Right kidney (tissue), 1 donor: ENCODE data around the gene SPOPL.
"Not testable (repeated sequence)": the region's sequence is repeated elsewhere in the genome, so short reads cannot be mapped to it uniquely, and the experiment has no call there.

ENCODE experiments used
- DNase-seq: peaks from one replicate; pipeline ENCODE4 v3.0.0-alpha.2; 2016

SPOPL gene

DNA sequence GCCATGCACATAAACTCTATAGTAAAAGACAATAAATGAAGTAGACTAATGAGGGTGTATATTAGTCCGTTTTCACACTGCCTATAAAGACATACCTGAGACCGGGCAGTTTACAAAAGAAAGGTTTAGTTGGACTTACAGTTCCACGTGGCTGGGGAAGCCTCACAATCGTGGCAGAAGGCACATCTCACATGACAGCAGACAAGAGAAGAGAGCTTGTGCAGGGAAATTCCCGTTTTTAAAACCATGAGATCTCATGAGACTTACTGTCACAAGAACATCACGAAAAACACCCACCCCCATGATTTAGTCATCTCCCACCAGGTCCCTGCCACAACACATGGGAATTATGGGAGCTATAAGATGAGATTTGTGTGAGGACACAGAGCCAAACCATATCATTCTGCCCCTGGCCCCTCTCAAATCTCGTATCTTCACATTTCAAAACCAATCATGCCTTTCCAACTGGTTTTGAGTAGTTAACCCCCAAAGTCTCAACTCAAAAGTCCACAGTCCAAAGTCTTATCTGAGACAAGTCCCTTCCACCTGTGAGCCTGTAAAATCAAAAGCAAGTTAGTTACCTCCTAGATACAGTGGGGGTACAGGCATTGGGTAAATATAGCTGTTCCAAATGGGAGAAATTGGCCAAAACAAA, 21.6 kb downstream of the SPOPL start:
- DNase-seq: not testable (repeated sequence)

DNA sequence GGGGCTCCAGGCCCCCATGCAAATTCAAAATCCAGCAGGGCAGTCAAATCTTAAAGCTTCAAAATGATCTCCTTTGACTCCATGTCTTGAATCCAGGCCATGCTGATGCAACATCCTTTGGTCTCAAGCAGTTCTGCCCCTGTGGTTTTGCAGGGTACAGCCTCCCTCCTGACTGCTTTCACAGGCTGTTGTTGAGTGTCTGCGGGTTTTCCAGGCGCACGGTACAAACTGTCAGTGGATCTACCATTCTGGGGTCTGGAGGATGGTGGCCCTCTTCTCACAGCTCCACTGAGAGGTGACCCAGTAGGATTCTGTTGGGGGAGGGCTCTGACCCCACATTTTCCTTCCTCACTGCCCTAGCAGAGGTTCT, 22.1 kb downstream of the SPOPL start:
- not testable (repeated sequence) for DNase-seq

DNA sequence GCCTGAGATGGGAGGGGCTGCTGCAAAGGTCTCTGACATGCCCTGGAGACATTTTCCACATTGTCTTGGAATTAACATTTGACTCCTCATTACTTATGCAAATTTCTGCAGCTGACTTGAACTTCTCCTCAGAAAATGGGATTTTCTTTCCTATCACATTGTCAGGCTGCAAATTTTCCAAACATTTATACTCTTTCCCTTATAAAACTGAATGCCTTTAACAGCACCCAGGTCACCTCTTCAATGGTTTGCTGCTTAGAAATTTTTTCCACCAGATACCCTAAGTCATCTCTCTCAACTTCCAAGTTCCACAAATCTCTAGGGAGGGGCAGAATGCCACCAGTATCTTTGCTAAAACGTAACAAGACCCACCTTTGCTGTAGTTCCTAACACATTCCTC, 22.8 kb downstream of the SPOPL start:
- not testable (repeated sequence) for DNase-seq

DNA sequence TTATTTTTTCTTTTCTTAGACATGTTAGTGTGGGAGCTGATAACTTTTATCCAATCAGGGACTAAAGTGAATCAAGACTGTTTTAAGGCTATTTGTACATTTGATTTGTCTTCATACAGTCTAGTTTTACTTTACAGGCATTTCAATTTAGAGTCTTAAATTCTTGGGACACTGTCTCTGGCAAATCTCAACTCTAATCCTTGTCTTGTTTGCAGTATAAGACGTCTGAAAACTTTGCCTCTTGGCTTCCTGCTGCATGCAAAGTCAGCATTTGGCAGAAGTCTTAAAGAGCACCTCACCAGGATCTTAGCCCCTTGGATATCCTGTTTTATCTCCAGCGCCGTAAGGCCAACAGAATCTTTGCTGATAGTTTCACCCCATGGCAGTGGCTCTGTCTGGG, 30.3 kb downstream of the SPOPL start:
- DNase-seq: no peak

DNA sequence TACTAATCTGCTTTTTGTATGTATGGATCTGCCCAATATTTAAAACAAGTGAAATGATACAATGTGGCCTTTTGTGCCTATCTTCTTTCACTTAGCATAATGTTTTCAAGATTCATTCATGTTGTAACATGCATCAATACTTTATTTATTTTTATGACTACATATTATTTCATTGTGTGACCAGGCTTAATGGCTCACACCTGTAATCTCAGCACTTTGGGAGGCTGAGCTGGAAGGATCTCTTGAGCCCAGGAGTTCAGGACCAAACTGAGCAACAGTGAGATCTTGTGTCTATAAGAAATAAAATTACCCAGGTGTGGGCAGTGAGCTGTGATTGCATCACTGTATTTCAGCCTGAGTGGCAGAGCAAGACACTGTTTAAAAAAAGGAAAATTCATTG, 33.2 kb downstream of the SPOPL start:
- no peak for DNase-seq

DNA sequence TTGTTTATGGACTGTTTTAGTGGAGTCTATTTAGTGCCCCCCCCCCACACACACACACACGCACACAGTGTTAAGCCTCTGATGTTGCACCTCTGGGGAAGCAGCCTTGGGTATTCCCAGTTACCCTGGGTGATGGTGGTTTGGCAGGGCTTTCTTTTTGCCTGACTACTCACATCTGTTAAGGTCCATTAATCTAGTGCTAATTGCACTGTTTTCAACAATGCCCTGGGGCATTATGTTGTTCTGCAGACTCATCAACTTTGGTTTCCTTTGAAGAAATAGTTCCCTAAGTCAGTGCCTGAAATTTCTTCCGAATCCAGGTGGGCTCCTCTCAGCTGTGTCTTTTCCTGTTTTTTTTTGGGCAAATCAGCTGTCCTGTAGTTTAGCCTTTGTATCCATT, 34.7 kb downstream of the SPOPL start:
- no peak for DNase-seq

DNA sequence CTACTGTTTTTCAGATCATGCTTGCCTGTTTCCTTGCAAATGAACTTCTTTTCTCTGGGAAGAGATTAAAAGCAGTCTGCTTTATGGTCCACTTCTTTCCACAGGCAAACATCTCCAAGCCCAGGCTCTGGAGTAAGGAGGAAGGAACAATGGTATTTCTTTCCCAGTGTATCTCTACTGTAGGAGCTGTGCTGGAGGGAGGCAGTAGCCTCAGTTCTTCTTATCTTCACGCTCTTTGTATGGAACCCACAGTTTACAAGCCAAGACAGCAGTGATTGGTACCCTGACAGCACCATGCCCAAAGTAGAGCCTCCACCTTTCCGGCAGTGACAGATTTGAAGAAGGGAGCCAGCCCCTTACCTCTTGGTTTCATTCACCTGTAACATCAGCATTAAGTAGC, 35.2 kb downstream of the SPOPL start:
- no peak for DNase-seq

DNA sequence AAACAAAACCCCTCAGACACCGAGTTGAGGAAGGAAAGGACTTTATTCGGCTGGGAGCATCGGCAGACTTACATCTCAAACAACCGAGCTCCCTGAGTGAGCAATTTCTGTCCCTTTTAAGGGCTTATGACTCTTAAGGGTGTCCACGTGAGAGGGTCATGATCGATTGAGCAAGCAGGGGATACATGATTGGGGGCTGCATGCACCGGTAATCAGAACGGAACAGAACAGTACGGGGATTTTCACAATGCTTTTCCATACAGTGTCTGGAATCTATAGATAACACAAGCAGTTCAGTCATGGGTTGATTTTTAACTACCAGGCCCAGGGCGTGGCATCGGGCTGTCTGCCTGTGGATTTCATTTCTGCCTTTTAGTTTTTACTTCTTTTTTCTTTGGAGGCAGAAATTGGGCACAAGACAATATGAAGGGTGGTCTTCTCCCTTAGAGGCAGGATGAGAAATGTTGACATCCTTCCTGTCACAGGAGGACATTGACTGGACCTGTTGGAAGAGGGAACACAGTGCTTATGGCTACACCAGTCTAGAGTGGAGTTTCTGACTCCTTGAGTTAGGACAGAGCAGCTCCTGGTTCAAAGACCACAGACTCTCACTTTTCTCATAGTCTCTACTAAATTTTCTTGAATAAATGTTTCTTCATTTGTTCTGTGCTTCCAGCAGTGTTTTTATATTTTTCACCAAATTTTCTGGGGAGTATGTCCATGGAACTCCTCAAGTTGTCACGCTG, 35.8 kb downstream of the SPOPL start:
- DNase-seq: no peak

DNA sequence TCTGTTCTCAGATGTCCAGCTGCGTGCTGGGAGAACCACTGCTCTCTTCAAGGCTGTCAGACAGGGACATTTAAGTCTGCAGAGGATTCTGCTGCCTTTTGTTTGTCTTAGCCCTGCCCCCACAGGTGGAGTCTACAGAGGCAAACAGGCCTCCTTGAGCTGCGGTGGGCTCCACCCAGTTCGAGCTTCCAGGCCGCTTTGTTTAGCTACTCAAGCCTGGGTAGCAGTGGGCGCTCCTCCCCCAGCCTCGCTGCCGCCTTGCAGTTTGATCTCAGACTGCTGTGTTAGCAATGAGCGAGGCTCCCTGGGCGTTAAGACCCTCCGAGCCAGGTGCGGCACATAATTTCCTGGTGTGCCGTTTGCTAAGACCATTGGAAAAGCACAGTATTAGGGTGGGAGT, 42.6 kb downstream of the SPOPL start:
- DNase-seq: not testable (repeated sequence)

DNA sequence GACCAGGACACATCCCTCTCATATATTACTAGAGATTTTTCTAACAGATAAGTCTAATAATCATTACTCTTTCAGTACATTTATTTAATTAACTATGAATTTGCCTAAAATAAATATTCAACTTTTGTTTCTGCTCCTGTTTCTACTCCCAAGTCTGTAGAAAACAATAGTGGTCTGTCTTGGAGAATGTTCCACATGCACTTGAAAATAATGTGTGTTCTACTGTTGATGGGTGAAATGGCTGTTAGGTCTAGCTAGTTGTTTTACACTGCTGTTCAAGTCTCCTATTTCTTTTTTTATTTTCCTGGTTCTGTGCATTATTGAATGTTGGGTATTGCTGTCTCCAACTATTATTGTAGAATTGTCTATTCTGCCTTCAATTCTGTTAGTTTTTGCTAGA, 47.2 kb downstream of the SPOPL start:
- no peak for DNase-seq

DNA sequence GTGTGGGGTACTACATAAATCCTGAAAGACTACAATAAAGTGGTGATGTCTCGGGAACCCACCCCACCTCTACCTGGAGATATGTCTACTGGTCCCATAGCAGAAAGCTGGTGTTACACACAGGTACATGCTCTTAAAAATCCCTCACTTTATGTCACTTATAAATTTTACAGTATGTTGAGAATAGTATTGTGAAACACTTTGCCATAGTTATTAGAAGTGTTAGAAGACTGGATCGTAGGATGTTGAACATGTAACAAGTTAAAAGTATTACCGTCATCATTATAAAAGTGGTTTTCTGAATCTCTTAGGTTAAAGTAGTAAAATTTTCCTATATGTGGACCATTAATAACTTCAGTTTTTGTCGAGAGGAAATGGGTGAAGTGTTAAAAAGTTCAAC, 48.6 kb downstream of the SPOPL start:
- no peak for DNase-seq

DNA sequence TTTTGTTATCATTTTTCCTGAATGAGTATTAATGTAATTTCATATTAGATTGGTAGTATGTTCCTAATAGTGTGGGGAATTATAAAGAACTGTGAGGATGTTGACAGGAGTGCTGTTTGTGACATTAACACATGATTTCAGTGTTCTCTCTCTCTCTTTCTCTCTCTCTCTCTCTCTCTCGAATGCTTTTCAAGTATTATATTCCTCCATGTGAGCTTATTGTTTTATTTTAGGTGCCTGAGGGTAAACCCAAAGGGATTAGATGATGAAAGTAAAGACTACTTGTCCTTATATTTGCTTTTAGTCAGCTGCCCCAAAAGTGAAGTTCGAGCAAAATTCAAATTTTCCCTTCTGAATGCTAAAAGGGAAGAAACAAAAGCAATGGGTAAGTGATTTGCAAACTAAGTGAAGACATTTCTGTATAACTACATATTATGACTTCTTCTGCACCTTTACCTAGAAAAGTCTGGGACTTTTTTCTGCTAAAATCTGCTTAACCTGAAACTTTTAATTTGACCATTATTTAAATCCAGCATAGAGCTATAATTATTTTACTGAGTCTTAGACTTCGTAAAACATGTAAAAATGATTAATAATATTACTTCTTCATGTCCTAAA, 49.2 kb downstream of the SPOPL start:
- no peak for DNase-seq

DNA sequence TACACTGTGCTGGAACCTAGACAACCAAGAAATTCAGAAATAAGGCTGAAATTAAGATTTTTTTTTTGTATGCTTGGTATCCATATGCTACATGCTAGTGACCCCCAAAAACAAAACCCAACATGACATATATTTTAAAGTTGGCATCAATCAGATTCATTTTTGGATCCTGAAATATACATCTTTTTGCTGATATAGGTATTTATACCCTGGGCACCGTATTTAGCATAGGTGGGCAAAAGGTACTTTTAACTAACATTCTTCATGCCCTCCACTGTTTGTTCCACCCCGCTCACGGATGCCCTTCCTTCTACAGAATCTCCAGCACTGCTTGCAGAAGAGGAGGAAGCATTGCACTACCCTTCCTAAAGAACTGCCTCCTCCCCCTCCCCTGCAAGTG, 52.6 kb downstream of the SPOPL start:
- no peak for DNase-seq

DNA sequence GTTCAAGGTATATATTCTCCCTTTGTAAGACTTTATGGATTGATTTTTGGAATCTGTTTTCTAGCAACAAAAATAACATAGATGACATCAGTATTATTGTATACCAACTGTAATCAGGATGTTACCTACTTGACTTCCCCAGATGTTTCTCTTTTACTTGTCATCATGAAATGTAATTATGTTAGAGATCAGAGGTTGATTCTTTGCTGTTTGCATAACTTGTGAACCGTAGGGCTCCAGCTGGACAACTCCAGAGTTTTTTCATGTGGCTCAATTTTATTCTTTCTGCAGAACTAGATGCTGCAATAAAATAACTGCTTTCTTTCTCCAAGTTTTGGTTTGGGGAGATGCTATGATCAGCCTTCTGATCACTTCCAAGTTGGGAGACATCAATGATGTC, 58.1 kb downstream of the SPOPL start:
- DNase-seq: no peak

DNA sequence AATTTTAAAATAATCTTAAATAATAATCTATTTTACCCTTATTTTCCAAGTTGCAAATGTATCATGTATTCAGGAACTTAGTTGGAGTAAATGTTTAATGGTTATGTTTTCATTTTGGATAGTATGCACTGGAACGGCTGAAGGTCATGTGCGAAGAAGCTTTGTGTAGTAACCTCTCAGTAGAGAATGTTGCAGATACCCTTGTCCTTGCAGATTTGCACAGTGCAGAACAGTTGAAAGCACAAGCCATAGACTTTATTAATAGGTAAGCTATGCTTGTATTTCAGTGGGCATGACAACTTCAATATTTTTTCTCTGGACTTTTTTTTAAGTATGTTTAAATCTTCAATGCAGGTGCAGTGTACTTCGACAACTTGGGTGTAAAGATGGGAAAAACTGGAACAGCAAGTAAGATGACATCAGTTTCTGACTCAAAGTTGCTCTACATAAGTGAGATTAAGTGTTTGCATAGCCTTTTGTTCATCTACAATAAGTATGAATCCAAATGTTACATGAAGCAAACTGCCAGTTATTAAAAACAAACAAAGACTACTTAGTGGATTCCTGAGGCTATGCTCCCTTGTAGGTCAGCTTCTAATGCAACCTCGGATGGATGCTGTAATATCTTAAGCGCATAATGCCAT, 63.1 kb downstream of the SPOPL start:
- DNase-seq: no peak

DNA sequence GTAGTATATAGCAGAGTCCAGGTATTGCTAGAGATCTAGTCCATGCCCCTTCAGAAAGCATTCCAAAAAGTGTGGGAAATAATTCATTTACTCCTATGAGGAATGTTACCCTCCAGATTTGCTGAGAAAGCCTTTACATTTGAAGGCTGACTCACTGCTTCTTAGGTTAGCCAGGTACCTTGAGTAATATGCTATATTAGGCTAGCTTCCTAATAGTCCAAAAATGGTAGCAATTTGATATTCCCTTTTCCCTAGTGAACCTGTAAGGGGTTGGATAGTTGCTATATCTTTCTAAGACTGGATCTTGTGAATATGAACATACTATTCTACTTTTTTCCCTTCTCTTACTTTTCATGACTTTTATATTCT, 63.6 kb downstream of the SPOPL start:
- no peak for DNase-seq

DNA sequence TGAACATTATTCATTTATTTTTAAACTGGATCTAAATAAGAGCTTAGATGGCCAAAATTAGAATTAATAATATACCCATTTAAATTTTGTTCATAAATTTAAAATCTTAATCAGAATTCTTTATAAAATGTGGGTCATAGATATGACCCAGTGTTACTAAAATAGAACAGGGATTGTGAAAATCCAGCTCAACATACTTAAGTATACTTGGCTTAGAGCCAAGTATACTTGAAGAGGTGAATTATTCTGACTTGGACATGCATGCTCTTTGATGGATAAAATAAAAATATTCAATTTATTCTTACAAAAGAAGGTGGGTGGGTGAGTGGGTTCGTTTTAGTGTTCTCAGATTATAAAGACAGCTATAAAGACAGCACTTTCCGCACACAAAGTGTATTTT, 70.7 kb downstream of the SPOPL start:
- no peak for DNase-seq

DNA sequence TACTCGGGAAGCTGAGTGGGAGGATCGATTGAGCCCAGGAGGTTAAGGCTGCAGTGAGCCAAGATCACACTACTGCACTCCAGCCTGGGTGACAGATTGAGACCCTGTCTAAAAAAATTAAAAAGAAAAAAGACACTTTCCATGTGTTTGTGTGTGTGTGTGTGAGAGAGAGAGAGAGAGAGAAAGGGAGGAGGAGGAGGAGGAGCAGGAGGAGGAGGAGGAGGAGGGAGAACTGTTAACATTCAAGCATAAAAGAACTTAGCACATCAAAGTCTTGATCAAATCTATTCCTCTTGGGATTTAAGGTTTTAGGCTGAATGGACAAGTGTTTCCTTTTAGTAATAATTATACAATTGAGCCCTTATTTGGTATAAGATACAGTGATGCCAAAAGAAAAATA, 75.5 kb downstream of the SPOPL start:
- no peak for DNase-seq

DNA sequence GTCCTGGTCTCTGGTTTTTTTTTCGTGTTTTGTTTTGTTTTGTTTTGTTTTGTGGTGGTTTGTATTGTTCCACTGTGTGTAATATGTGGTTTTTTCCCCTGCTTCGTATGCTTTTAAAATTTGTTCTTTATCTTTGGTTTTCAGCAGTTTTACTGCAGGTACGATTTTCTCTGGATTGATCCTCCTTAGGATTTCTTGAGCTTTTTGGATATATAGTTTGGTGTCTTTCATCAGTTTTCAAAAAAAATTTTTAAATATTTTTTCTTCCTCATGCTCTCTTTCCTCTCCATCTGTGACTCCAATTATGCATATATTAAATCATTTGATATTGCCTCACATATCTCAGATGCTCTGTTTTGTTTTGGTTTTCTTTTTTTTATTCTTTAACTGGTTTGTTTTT, 78.0 kb downstream of the SPOPL start:
- no peak for DNase-seq

DNA sequence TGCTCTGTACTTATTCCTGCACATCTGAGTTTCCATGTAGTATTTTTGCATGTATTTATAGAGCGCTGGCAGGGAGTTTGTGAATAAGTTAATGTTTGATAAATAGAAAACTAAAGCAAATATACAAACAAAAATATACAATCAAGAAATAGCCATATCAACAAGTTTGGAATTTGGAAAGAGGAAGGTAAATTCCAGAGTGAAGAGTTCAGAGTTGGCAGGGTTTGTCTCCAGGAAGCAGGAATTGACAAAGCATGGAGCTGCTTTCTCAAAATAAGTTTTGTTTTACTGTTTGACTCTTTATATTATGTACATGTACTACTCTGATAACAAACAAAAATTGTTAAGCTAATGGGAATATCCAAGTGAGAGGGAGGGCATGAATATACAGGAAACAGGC, 80.3 kb downstream of the SPOPL start:
- no peak for DNase-seq

DNA sequence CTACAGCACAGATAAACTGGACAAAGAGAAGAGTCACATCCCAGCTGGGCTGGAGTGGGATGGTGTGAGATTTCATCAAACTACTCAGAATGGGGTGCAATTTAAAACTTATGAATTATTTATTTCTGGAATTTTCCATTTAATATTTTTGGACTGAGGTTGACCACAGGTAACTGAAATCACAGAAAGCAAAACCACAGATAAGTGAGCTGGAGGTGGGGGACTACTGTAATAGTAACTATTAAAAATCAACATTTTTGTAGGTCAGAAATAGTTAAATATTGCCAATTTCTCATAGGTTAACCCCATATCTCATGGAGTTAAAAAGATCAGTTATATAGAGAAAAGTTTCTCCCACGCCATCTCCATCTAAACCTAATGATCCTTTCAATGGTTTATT, 88.1 kb downstream of the SPOPL start:
- DNase-seq: no peak

DNA sequence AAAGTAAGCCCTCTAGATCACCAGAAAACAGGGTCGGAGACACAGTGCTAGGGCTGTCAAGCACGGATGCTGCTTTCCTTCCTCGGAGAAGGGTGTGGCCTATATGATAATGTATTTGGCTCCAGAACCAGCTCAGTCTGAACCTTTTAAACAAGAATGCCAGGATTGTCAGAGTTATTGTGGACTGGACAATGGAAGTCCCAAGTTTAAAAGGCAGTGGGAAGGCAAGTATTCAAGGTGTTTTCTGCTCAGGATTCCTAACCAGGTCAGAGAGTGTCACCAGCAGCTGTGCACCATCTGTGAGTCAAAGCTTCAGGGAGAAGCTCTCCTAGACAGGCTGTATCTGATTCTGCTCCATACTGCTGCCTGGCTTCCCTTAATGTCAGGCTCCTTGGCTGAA, 94.8 kb downstream of the SPOPL start:
- no peak for DNase-seq

DNA sequence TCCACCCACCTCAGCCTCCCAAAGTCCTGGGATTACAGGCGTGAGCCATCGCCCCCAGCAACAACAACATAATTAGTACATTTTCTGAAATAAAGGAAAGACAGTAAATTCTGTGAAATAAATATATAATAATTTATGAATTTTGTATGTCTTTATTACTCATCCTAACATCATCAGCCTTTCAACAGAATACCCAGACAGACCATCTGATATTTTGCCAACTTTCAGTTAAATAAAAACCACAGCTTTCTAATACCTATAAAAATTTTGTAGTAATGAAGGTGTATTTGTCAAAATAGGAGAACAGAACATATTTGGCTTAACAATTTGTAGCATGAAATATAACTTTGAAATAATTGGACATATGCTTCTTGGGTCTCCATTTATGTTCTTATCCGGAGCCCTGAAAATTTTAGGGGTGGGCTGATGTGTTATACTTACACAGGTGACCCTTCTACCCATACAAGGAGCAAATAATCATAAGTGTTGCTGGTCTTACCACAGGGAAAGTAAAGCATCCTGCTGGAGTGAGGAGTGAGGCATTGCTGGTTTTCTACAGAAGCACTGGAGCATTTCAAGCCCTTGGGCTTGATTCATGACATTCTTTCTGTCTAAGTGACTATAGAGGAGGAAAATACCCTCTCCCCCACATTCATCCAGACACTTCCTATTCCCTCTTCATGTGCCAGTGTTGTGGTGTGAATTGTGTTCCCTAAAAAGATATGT, 99.3 kb downstream of the SPOPL start:
- DNase-seq: no peak
